Neural cell (in vitro differentiated cells): Measurements from ENCODE around the gene EFNA4. TPM values are rescaled to one million over a fixed set of nuclear protein-coding genes. Genes with fewer than 3 reads are reported as not detected.

Source experiments
- H2AFZ ChIP-seq: fragments of 200-600, 300-800 bp; sonication (generic), shearing (Covaris generic); 2 replicates; pipeline ENCODE4 v1.6.0; 2014; ENCODE audit warnings: low read depth, mild to moderate bottlenecking, antibody characterized with exemption, low read length, moderate library complexity
- H3F3A ChIP-seq: fragments of 200-600 bp; shearing (Covaris generic); 2 replicates; pipeline ENCODE4 v1.6.1; 2016; ENCODE audit warnings: mild to moderate bottlenecking, moderate library complexity, mixed read lengths, antibody characterized with exemption, low read length; ENCODE audit not compliant: insufficient read depth, poor library complexity, severe bottlenecking
- H3K27ac ChIP-seq: fragments of 200-600, 300-800 bp; sonication (generic), shearing (Covaris generic); 2 replicates; pipeline ENCODE4 v1.5.1; 2014; ENCODE audit warnings: mild to moderate bottlenecking, low read length, moderate library complexity
- H3K27me3 ChIP-seq: fragments of 300-800, 200-600 bp; sonication (generic), shearing (Covaris generic); 2 replicates; pipeline ENCODE4 v1.6.0; 2014; ENCODE audit warnings: mild to moderate bottlenecking, low read depth, low read length, moderate library complexity; ENCODE audit not compliant: insufficient read depth
- H3K36me3 ChIP-seq: fragments of 300-800, 200-600 bp; sonication (generic), shearing (Covaris generic); 2 replicates; pipeline ENCODE4 v1.5.1; 2014; ENCODE audit warnings: mild to moderate bottlenecking, antibody characterized with exemption, low read length, moderate library complexity; ENCODE audit not compliant: insufficient read depth
- H3K4me2 ChIP-seq: fragments of 300-800, 200-600 bp; sonication (generic), shearing (Covaris generic); 2 replicates; pipeline ENCODE4 v1.6.0; 2014; ENCODE audit warnings: mild to moderate bottlenecking, low read length
- H3K4me3 ChIP-seq: fragments of 300-800, 200-600 bp; sonication (generic), shearing (Covaris generic); 2 replicates; pipeline ENCODE4 v1.5.1; 2014; ENCODE audit warnings: mild to moderate bottlenecking, low read length, moderate library complexity
- H3K79me2 ChIP-seq: fragments of 200-600 bp; shearing (Covaris generic); replicated peaks from 2 replicates; pipeline ENCODE4 v1.6.0; 2014; ENCODE audit warnings: mild to moderate bottlenecking, low read length, moderate library complexity; ENCODE audit not compliant: insufficient read depth
- H3K9ac ChIP-seq: fragments of 300-800, 200-600 bp; sonication (generic), shearing (Covaris generic); 2 replicates; pipeline ENCODE4 v1.6.1; 2016; ENCODE audit warnings: mild to moderate bottlenecking, low read length, mixed read lengths
- H3K9me2 ChIP-seq: fragments of 200-600 bp; shearing (Covaris generic); 2 replicates; pipeline ENCODE4 v1.6.1; 2016; ENCODE audit warnings: mild to moderate bottlenecking, low read length, mixed read lengths; ENCODE audit not compliant: insufficient read depth
- H3K9me3 ChIP-seq: fragments of 200-600, 300-800 bp; sonication (generic), shearing (Covaris generic); 2 replicates; pipeline ENCODE4 v1.6.1; 2016; ENCODE audit warnings: mild to moderate bottlenecking, mixed run types, low read length, moderate library complexity, mixed read lengths
- H4K20me1 ChIP-seq: fragments of 200-600 bp; shearing (Covaris generic); 2 replicates; pipeline ENCODE4 v1.6.1; 2016; ENCODE audit warnings: mild to moderate bottlenecking, mixed run types; ENCODE audit not compliant: insufficient read depth
- CTCF ChIP-seq: fragments of 450-650 bp; IDR thresholded peaks from 2 replicates; pipeline ENCODE4 v1.5.1; 2014; ENCODE audit warnings: antibody characterized with exemption, mild to moderate bottlenecking, moderate library complexity; ENCODE audit not compliant: poor library complexity, severe bottlenecking
- EP300 ChIP-seq: fragments of 450-650 bp; conservative IDR thresholded peaks from 2 replicates; pipeline ENCODE4 v1.6.1; 2014; ENCODE audit warnings: antibody characterized with exemption, mild to moderate bottlenecking, moderate library complexity; ENCODE audit not compliant: poor library complexity, severe bottlenecking
- EZH2 ChIP-seq: fragments of 200-600, 300-800 bp; shearing (Covaris generic), sonication (generic); IDR thresholded peaks from 2 replicates; pipeline ENCODE4 v1.6.1; 2014; ENCODE audit warnings: antibody characterized with exemption, low read length, borderline replicate concordance, mild to moderate bottlenecking; ENCODE audit not compliant: insufficient read depth, poor library complexity, severe bottlenecking
- MXI1 ChIP-seq: fragments of 450-650 bp; conservative IDR thresholded peaks from 2 replicates; pipeline ENCODE4 v1.6.1; 2014; ENCODE audit warnings: antibody characterized with exemption, mild to moderate bottlenecking; ENCODE audit not compliant: poor library complexity, severe bottlenecking
- POLR2AphosphoS5 ChIP-seq: IDR thresholded peaks from 2 replicates; pipeline ENCODE4 v1.6.1; 2012
- RAD21 ChIP-seq: fragments of 450-650 bp; conservative IDR thresholded peaks from 2 replicates; pipeline ENCODE4 v1.6.1; 2014; ENCODE audit warnings: antibody characterized with exemption, mild to moderate bottlenecking, moderate library complexity
- REST ChIP-seq: IDR thresholded peaks from 2 replicates; pipeline ENCODE4 v1.6.1; 2012; ENCODE audit warnings: borderline replicate concordance
- SMC3 ChIP-seq: fragments of 450-650 bp; conservative IDR thresholded peaks from 2 replicates; pipeline ENCODE4 v1.6.1; 2014; ENCODE audit warnings: antibody characterized with exemption, mild to moderate bottlenecking, moderate library complexity; ENCODE audit not compliant: poor library complexity
- TAF1 ChIP-seq: IDR thresholded peaks from 2 replicates; pipeline ENCODE4 v1.6.1; 2012; ENCODE audit warnings: low read depth
- polyA plus RNA-seq: library from polyadenylated mRNA; depleted of rRNA; stranded (reverse); fragments of >200 nt; gene quantifications from 2 replicates; pipeline ENCODE4 v1.2.3, GENCODE V29; 2014

EFNA4 gene
- polyA plus RNA-seq, 1 donor from 2014 or later, result 1.2 TPM

- Histone ChIP-seq H4K20me1 (no peaks in the 10 kb centered on the region), H3K4me2 (no peak overlapping the region), H3K27me3 (no peaks in the 10 kb centered on the region), H2AFZ (no peak overlapping the region), H3K9ac (no peak overlapping the region), H3F3A (no peaks in the 10 kb centered on the region), H3K27ac (no peak overlapping the region), H3K36me3 (no peaks in the 10 kb centered on the region), H3K9me2 (no peaks in the 10 kb centered on the region), H3K79me2 (no peaks in the 10 kb centered on the region), H3K4me3 (no peak overlapping the region), H3K9me3 (no peaks in the 10 kb centered on the region)
- no peak for TF ChIP-seq SMC3
- TF ChIP-seq RAD21, result no peak
- no peak for TF ChIP-seq POLR2AphosphoS5
- TF ChIP-seq TAF1, result no peak
- no peak for TF ChIP-seq REST
- TF ChIP-seq MXI1, result no peak
- TF ChIP-seq CTCF, result no peak
- TF ChIP-seq EZH2, result no peak
These were observed 26.5 kb upstream of the EFNA4 start for GRCh38 chr1:155037043-155037442.

- Histone ChIP-seq H3K27ac (no peak overlapping the region), H3K9ac (no peak overlapping the region), H3K36me3 (no peaks in the 10 kb centered on the region), H3K9me2 (no peaks in the 10 kb centered on the region), H3K4me2 (no peak overlapping the region), H4K20me1 (no peaks in the 10 kb centered on the region), H3K9me3 (no peaks in the 10 kb centered on the region), H2AFZ (no peak overlapping the region), H3K4me3 (no peak overlapping the region), H3F3A (no peaks in the 10 kb centered on the region), H3K79me2 (no peaks in the 10 kb centered on the region), H3K27me3 (no peaks in the 10 kb centered on the region)
- TF ChIP-seq EP300 (no peak), CTCF (no peak), SMC3 (no peak), TAF1 (no peak), RAD21 (no peak), EZH2 (no peak), REST (no peak), POLR2AphosphoS5 (no peak), MXI1 (no peak)
These were observed 25.6 kb upstream of the EFNA4 start for GRCh38 chr1:155037851-155038441.
